ENCODE measurements around the gene MAB21L4.

Gene MAB21L4

DNA sequence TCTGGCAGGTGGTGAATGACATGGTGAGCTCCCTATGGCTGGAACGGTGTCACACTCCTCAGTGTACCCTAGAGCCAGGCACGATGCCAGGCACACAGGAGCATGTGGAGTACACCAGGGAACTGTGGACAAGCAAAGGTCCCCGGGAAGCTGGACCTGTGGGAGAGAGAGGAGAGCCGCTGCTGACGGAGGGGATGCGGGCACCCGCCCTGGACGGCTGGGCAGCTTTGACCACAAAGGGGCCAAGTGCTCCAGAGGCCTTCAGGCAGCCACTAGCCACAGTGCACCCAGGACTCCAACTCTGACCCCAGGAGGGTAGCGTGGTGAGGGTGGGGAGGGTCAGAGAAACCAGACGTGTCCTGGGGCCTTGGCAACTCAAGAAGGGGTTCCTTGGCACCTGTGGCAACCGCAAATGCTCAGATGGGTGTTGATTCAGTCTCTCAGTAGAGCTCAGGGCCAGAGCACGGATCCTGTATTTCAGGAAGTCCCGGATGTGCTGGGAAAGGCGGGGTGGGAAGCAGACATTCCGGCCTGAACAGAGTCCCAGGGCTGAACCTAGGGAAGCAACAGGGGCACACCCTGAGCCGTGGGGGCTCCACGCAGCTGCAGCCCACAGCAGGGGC, 2.3 kb upstream of the MAB21L4 start:
- no peak for DNase-seq

DNA sequence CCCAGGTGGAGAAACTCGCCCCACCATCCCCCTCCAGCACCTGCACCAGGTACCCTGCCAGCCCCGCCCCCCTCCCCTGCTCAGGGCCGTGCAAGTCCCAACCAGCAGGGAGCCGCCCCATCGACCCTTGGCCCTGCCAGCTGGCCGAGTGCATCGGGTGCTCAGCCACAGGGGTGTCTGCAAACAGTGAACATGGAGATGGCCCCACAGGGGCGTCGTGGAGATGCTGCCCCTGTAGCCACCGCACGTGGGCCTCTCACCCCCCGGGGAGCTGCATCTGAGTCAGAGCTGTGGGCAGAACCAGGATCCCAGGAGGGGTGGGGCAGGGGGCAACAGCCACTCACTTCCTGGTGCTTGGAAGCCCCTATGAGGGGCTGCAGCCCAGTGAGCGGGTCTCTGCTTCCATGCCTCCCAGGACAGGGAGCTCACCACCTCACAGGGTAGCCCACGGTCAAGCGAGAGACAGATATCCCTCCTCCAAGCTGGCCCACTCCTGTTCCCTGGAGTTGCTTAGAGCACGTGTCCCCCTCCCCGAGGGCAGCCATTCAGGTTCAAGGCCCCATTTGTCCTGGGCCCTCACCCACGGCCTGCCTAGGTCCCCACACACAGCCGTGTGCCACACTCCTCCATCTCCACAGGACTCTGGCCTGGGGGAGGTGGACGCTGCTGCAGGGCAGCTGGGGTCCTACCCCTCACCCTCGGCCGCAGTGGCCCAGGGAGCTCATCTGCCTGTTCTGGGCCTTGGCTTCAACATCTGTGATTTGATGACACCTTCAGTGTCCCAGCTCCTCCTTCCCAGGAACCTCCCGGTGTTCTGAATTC, 1.1 kb upstream of the MAB21L4 start:
- DNase-seq: no peak

DNA sequence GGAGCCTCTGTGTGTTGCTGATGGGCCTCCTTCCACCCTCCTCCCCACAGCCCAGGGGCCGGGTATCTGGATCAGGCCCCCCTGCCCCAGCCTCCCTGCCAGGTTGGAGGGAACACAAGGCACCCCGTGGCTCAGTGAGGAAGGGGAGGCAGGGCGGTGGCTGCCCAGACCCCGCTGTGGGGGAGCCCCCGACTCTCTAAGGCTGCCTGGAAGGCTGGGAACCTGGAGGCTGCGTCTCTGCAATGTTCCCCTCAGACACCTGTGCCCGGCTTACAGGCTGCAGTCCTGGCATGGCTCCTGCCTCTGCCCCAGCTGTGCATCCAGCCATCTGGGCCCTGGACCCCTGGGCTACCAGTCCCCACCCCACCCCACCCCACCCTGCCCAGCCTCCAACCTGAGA, 438 bp upstream of the MAB21L4 start:
- DNase-seq: no peak

DNA sequence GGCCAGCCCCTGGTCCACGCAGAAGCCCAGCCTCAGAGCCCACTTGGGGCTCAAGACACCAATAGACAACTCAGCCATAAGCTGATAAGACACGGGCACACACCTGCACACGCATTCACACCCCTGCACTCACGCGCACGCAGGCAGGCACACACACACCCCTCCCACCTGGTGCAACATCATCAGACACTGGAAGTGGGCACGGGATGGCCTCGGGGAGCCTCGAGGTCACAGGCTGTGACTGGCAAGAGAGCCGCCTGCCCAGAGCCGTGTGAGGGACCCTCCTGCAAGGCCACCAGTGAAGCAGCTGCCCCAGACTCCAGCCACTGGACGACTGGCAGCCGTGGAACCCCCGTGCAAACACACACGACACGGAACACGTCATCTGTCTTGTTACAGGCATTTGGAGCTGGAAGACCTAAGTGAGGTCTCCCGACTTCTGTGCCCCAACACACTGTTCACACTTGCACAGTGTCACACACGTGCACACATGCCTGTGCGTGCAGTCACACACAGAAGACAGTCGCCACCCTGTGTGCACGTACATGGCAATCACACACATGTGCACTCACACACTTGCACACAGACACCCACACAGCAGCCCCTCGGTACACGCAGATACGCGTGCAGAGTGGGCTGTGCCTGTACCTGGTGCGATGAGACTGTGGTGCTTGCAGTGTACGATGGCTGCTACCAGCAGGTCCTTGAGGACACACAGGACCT, 959 bp downstream of the MAB21L4 start:
- no peak for DNase-seq

DNA sequence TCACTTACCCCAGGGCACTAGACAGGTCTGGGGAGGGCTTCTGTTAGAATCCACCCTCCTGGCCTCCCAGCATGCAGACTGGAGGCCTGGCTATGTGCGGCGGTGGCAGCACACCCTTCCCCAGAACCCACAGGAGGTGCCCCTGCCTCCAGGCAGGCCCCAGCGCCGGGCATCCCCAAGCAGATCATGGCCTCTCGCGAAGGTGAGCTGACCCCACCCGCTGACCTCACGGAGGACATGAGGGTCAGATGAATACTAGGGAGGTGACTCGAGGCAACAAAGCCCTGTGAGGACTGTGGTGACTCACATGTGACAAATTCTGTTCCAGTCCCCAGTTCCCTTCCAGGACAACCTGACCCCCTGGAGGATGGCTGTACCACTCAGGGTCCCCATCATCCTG, 1.9 kb downstream of the MAB21L4 start:
- no peak for DNase-seq

DNA sequence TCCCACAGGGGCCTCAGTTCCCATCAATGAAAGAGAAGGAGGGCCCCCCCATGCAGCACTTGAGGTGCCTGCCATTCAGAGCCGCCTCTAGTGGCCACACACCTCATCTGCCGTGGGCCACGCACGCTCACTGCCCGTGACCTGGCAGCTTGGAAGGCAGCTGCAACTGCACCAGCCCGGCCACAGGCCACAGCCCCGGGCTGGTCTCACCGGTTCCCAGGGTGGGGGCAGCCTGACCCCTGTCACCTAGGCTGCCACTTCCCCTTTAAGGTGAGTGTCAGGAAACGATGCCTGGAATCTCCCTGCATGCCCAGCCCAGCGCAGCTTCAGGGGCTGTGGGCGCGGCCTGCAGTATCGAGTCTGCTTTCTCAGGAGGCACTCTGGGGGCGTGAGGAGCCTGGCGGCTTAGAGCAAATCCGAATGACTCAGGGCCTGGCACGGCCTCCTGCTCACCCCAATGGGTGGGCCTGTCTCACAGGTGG, 2.6 kb downstream of the MAB21L4 start:
- peak in 12 of 56 donors; percentile 9 to 56 (median 40) for DNase-seq

DNA sequence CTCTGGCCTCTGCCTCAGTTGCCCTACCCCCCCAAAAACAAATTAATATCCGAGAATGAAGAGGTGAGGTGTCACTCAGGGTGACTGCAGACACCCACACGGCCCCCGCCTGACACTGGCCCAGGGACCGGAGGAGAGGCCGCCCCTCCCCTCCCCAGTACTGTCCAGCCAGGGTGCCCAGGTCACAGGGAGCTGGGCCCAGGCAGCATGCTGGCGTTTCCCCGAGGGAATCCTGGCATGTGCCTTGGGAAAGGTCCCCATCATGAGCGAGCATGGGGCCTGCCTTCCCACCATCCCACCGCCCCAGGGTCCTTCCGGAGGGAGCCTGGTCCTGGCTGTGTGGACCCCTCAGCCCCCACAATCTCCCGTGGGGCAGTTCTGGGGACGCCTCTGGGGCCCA, 3.0 kb downstream of the MAB21L4 start:
- DNase-seq: no peak

DNA sequence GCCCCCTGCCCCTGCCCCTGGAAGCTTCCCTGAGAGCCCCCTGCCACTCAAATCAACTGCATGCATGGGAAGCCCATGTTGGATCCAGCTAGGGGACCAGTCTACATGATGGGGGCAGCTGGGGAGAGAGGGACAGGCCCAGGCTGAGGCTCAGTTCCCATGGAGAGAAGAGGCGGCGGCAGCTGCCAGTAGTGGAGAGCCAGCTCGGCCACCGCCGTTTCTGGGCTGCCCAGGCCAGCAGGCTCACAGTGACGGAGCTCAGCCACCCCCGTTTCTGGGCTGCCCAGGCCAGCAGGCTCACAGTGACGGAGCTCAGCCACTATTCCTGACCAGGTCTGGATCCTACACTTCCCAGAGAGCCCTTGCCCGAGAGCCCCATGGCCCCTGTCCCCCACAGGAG, 3.6 kb downstream of the MAB21L4 start:
- peak in 3 of 56 donors; percentile 10 to 34 (median 16) for DNase-seq

DNA sequence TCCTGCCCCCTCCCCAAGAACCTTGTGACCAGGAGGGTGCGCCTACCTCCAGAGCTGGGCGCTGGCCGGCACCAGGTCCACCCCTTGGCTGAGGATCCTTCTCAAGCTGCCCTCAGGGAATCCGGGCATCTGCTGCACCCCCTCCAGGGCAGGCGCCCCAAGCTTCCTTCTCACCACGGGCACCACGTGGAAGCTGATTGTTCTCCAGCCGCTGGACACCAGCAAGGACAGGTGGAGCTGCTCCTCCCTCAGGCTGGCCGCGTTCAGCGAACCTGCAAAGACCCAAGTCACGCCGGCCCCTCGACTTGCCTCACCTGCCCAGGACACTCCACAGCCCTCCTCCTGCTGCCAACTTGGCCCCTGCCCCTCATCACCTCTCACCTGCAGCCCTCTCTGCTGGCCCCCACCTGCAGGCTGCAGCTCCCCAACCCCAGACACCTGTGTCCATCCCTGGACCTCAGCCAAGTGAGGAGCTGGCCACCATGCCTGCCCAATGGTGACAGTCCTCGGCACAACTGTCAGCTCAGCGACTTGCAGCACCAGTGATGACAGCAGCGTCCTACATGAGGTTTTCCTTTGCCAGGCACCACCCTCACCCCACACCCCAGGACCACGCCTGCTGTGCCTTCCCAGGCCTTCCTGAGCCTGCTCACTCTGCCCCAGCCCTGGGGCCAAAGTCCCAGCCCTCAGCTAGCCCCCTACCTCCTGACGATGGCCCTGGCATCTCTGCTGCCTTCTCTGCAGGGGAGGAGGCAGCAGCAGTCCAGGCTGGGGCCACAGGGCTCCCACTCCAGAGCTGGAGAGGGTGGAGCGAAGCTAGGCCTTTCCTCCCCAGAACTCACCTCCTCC, 4.2 kb downstream of the MAB21L4 start:
- no peak for DNase-seq

DNA sequence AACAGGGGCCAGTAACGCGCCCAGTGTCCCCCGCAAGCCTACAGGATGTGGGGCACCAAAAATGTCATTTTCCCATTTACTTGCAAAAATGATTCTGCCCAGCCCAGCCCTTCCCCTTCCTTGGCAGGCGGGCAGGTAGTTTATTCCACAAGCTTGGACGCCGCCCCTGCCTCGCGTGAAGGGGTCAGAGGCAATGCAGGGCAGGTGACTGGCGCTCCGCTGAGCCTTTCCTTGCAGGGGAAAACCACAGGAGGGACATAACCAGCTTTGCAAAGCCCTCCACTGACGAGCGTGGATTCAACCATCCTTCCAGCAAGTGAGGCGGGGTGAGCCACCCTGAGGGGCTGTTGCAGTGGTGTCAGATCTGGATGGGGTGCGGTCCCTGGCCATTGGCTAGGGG, 5.3 kb downstream of the MAB21L4 start:
- DNase-seq: no peak

DNA sequence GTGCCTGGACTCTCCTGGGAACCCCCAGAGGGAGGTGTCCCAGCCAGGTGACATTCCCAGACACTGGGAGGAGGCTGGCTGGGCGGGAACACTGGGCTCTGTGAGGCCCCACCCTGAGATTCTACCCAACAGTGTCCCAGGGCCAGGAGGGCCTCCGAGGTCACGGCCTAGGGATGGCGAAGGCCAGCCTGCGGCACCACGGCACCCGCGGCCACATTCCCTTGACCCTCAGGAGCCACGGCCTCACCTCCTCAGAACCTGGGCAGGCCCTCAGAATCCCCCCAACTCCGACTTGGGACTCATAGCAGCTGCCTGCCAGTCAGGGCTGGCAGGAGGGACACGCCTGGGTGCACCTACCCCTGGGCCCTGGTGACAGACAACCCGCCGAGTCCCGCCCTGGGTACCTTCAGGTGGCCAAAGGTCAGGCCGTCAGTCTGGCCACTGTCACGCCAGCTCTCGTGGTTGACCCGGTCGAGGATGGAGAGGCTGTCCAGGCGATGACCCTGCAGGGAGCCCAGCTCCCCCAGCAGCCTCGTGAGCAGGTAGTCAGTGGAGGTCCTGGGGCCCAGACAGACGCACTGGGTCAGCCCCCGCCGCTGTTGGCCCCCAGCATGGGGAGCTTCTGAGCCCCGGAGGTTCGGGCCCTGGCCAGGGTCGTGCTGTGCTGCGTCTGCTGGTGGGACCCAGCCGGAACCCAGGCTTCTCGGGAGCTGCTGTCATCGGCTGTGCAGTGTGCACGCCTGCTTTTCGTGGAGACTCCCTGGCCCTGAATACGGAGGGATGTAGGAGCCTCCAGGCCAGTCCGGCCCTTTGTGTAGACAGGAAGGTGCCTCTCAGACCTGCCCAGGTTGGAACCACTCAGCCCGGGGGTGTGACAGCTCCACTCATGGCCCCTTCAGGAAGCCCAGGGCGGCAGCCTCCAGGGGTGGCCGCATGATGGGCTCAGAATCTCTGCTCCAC, 6.1 kb downstream of the MAB21L4 start:
- no peak for DNase-seq

DNA sequence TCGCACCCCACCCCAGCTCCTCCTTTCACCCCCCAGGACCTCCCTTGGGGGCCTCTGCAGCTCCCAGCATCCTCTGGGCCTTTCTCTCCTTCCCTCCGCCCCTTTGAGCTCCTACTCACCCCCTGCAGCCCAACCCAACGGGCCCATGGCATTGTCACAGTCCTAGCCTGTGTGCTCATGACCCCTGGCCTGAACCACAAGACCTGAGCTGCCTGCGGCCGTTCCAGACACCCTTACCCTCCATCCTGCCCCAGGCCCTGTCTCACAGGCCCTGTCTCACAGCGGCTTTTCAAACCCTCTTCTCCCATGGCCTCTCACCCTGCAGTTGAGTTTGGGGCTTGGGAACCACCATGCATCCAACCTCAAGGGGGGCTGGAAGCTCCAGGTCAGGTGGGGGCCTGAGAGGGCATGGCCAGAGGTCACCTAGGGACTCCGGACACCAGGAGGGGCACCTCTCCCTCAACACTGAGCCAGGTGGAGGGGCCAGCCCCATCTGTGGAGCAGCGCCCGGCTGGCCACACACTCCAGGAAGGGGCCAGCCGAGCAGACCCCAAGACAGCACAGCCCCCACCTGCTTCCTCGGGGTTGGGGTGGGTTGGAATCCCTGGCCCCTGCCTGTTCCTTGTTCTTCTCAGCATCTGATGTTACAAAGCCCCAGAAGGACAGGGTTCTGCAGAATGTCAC, 6.9 kb downstream of the MAB21L4 start:
- no peak for DNase-seq

DNA sequence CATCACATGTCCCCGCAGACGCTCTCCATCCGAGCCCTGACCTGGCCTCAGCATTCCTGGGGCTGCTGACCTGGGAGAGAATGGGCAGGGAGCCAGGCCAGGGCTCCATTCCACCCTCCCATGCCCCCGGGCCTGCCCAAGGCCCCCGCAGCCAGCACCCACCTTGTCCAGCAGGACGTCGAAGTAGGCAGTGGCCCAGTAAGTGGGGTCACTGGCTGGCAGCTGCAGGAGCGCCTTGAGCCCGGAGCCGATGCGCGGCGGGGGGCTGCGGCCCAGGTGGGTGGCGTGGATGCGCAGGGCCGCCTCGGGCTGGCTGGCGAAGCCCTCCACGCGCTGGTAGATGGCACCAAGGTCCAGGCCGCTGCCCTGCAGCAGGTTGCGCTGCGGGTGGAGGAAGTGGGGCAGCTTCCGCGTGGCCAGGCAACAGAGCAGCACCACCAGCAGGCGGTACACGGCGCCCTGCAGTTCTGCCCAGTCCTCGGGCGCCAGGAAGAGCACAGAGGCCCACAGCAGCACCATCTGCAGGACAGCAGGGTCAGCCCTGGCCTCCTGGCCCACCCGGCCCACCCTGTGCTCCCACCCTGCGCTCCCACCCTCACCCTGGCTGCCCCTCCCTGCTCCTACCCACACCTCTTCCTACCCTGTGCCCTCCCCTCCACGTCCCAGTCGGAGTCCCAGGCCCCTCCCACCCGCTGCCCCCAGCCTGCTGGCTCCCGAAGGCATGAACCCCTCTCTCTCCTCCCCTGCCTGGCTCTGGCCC, 7.6 kb downstream of the MAB21L4 start:
- DNase-seq: no peak

DNA sequence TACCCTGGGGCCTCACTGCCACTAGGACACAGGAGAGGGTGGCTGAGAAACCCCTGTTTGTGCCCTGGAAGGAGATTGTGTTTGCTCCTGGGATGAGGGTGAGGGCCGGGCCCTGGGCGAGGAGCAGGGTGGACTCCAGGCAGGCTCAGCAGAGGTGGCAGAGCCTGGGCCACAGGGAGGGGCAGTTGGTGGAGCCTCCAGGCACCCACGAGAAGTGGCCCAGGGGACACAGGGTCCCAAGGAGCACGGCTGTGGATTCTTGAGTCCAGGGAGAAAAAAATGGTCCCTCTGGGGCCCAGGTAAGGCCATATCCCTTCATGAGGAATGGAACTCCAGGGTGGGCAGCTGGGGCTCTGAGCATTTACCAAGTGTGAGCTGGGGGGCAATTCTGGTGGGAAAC, 8.3 kb downstream of the MAB21L4 start:
- DNase-seq: no peak

DNA sequence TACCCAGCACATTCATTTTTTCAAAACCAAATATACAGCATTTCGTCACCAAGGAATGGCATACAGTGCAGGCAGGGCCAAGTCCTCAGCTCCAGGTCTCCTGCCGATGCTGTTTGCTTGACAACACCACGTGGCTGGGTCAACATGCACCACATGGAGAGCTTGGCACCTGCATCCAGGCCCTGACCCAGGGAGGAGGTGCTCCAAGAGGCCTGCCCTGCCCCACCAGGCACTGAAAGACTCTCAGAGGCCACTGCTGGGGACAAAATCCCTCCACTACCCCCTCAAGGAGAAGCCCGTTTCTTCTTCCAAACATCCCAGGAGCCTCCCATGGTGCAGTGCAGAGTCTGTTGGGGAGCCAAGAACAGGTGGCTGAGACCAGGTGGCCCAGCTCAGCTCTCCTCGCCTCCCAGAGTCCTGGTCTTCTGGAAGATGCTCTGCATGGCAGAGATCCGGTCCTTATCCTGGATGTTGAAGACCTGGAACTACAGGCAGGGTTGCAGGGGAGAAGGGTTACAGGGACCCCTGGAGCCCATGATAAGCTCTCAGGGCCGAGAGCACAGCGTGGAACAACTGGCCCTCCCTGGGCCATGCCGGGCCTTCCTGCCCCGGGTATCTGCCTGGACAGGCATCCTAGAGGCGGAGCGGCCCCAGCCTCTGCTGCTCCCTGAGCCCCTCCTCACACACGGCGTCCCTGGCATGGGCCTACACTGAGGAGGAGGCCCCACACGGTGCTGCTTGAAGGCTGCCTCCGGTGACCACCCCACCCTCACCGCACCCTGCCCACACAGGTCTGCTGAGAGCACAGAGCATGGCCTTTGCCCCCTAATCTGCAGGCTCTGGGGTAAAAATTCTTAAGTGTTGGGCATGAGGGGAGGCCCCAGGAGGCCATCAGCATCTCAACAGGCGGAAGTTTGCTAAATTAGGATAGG, 9.0 kb downstream of the MAB21L4 start:
- no peak for DNase-seq

DNA sequence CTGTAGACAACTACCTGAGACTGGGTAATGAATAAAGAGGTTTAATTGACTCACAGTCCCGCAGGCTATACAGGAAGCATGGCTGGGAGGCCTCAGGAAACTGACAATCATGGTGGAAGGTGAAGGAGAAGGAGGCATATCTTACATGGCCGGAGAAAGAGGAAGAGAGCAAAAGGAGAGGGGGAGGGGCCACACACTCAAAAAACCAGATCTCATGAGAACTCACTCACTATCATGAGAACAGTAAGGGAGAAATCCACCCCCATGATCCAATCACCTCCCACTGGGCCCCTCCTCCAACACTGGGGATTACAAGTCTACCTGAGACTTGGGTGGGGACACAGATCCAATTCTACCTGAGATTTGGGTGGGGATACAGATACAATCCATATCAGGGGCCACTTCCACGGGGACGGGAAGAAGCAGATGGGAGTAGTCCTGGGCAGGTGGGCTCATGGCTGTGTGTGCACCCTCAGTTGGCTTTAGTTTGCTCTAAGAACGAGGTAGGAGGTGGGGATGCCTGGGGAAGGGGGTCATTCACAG, 9.9 kb downstream of the MAB21L4 start:
- DNase-seq: no peak

DNA sequence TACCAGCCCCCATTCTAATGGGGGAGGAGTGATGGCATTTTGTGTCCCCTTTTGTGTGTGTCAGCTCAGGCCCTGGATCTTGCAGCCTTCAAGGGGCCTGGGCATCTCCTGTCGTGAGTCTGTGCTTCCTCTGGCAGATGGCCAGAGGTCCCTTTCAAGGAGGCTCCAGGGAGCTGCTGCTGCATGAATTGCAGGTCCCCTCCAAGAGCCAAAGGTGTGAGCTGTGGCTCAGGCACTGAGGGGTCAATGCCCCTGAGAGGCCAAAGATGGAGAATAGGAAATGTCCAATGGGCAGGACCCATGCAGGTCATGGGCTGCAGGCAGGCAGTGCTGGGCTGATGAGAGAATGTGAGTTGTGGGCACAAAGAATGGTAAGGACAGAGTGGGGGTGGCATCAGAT, 10.4 kb downstream of the MAB21L4 start:
- DNase-seq: no peak
